HepG2 (cell line): Measurements from ENCODE around the gene CRISPLD2. TPM values are rescaled to one million over a fixed set of nuclear protein-coding genes. Genes with fewer than 3 reads are reported as not detected.

Experiments used
- ATAC-seq: fragments of 200-7000 bp; cut with Tn5 transposase; 3 replicates; pipeline ENCODE4 v1.9.1; 2020; ENCODE audit warnings: mild to moderate bottlenecking, moderate library complexity
- BruUV-seq: library from RNA; stranded (reverse); fragments of 400-500 nt; replicated peaks from 2 replicates; lab custom pipeline; 2021; lab: Mats Ljungman, UMichigan
- CTCF ChIA-PET: fragments of 300-600 bp; formaldehyde crosslinking; extraction: SDS; loops from one replicate; lab custom pipeline; 2021; ENCODE audit warnings: low total read pairs, inconsistent platforms, low intra/inter-chr PET ratio; lab: Yijun Ruan, JAX
- POLR2A ChIA-PET: fragments of 350-600 bp; sonication (Branson Sonifier 250); formaldehyde crosslinking; loops from one replicate; lab custom pipeline; 2020; ENCODE audit warnings: antibody characterized with exemption, inconsistent platforms; lab: Yijun Ruan, JAX
- DNase-seq: peaks from one replicate; pipeline ENCODE4 v3.0.0-alpha.2; 2015; ENCODE audit warnings: low spot score
- FAIRE-seq: peaks from 3 replicates; lab custom pipeline; 2011; peaks lifted over from hg19 to GRCh38; lab: Jason Lieb, UNC
- H2AFZ ChIP-seq: one replicate; pipeline ENCODE4 v1.6.1; 2011; ENCODE audit warnings: low read length, inconsistent platforms
- H3K27ac ChIP-seq: fragments of 300-600 bp; 3 replicates; pipeline ENCODE4 v1.8.0; 2011; ENCODE audit warnings: mixed run types, mild to moderate bottlenecking, mixed read lengths, low read length, inconsistent platforms; ENCODE audit not compliant: insufficient read depth; ENCODE audit errors: extremely low read length
- H3K27me3 ChIP-seq, 2 experiments: fragments of 200-600 bp in 1 of 2; 2 replicates in 1 of 2; 3 replicates in 1 of 2; pipeline versions ENCODE4 v1.6.0 to v1.8.0; 2011; ENCODE audit warnings: low read length in 2 of 2, mild to moderate bottlenecking in 2 of 2, moderate library complexity in 2 of 2, inconsistent platforms in 1 of 2; ENCODE audit not compliant: insufficient read depth in 2 of 2, control insufficient read depth in 1 of 2
- H3K36me3 ChIP-seq, 2 experiments: fragments of 200-600 bp in 1 of 2; replicated peaks in 1 of 2; 2 replicates in 1 of 2; 3 replicates in 1 of 2; pipeline versions ENCODE4 v1.5.1 to v1.8.0; 2011; ENCODE audit warnings: low read length in 2 of 2, inconsistent platforms in 1 of 2; ENCODE audit not compliant: insufficient read depth in 2 of 2, control insufficient read depth in 1 of 2
- H3K4me1 ChIP-seq: 2 replicates; pipeline ENCODE4 v1.5.1; 2012; ENCODE audit warnings: low read length, inconsistent platforms; ENCODE audit not compliant: insufficient read depth
- H3K4me2 ChIP-seq: 2 replicates; pipeline ENCODE4 v1.6.0; 2011; ENCODE audit warnings: low read depth, low read length, inconsistent platforms
- H3K4me3 ChIP-seq, 3 experiments: fragments of 200-600 bp in 1 of 3; sonication (generic), shearing (Covaris generic) in 1 of 3; replicated peaks in 1 of 3; 2 replicates each; pipeline ENCODE4 v1.5.1; 2011 to 2016; ENCODE audit warnings: low read length in 3 of 3, inconsistent platforms in 2 of 3, low read depth in 2 of 3, mild to moderate bottlenecking in 2 of 3, control low read depth in 1 of 3, mixed read lengths in 1 of 3; ENCODE audit not compliant: insufficient read depth in 1 of 3
- H3K79me2 ChIP-seq: one replicate; pipeline ENCODE4 v1.6.1; 2011; ENCODE audit warnings: low read length, inconsistent platforms; ENCODE audit not compliant: insufficient read depth
- H3K9ac ChIP-seq: 2 replicates; pipeline ENCODE4 v1.6.0; 2011; ENCODE audit warnings: mild to moderate bottlenecking, low read depth, low read length, inconsistent platforms; ENCODE audit not compliant: insufficient read depth
- H3K9me3 ChIP-seq: 2 replicates; pipeline ENCODE4 v1.5.1; 2012; ENCODE audit warnings: mild to moderate bottlenecking, low read length
- H4K20me1 ChIP-seq: 2 replicates; pipeline ENCODE4 v1.6.0; 2011; ENCODE audit warnings: inconsistent platforms, mild to moderate bottlenecking, low read length, moderate library complexity; ENCODE audit not compliant: insufficient read depth
- BORCS8-MEF2B ChIP-seq: sonication (generic); formaldehyde crosslinking; IDR thresholded peaks from 2 replicates; pipeline ENCODE4 v1.8.0; 2022; ENCODE audit warnings: mild to moderate bottlenecking, missing genetic modification reagents
- JUN ChIP-seq: sonication (generic); formaldehyde crosslinking; IDR thresholded peaks from 2 replicates; pipeline ENCODE4 v1.4.0; 2020; ENCODE audit warnings: mild to moderate bottlenecking, missing genetic modification reagents
- MEF2D ChIP-seq: sonication (generic); formaldehyde crosslinking; IDR thresholded peaks from 2 replicates; pipeline ENCODE4 v1.5.1; 2020; ENCODE audit warnings: mild to moderate bottlenecking, missing genetic modification reagents
- NFE2 ChIP-seq: sonication (generic); formaldehyde crosslinking; IDR thresholded peaks from 2 replicates; pipeline ENCODE4 v1.4.0; 2020; ENCODE audit warnings: missing genetic modification reagents
- NFKBIZ ChIP-seq: IDR thresholded peaks from 2 replicates; pipeline ENCODE4 v1.6.1; 2018; ENCODE audit warnings: missing genetic modification reagents, missing compliant biosample characterization
- SATB2 ChIP-seq: sonication (generic); formaldehyde crosslinking; IDR thresholded peaks from 2 replicates; pipeline ENCODE4 v1.5.0; 2020; ENCODE audit warnings: missing genetic modification reagents
- SIN3A ChIP-seq: IDR thresholded peaks from 2 replicates; pipeline ENCODE4 v1.6.1; 2011; ENCODE audit warnings: low read depth, mild to moderate bottlenecking, control low read depth, low read length, borderline replicate concordance
- SMC3 ChIP-seq: IDR thresholded peaks from 2 replicates; pipeline ENCODE4 v1.6.1; 2011; ENCODE audit warnings: low read length, improper control_type of control experiment
- SYNCRIP ChIP-seq: fragments of 200-400 bp; formaldehyde crosslinking; IDR thresholded peaks from 2 replicates; pipeline ENCODE4 v1.6.1; 2018; ENCODE audit warnings: mild to moderate bottlenecking, low read depth, low read length; ENCODE audit not compliant: insufficient read depth
- TSC22D2 ChIP-seq: sonication (generic); formaldehyde crosslinking; IDR thresholded peaks from 2 replicates; pipeline ENCODE4 v1.5.1; 2020; ENCODE audit warnings: missing genetic modification reagents, mild to moderate bottlenecking, borderline replicate concordance
- ZNF234 ChIP-seq: sonication (generic); formaldehyde crosslinking; conservative IDR thresholded peaks from 2 replicates; pipeline ENCODE4 v1.5.1; 2020; ENCODE audit warnings: mild to moderate bottlenecking, missing genetic modification reagents
- ZNF572 ChIP-seq: sonication (generic); formaldehyde crosslinking; IDR thresholded peaks from 2 replicates; pipeline ENCODE4 v1.5.1; 2020; ENCODE audit warnings: mild to moderate bottlenecking, missing genetic modification reagents
- WGBS: methylation state at CpG from one replicate; pipeline ENCODE4 v1.1.6; 2017; ENCODE audit warnings: low lambda C conversion rate; 5-methylcytosine and 5-hydroxymethylcytosine counted together
- in situ Hi-C: cut with HindIII; loops from 2 replicates; pipeline ENCODE4 v1.10.0; 2017; ENCODE audit warnings: low pct_unique_long_range_greater_than_20kb; ENCODE audit not compliant: extremely low pct_ligation_motif_present
- intact Hi-C: fragments of 100-400 bp; cut with micrococcal nuclease; formaldehyde crosslinking; loops from one replicate; pipeline ENCODE4 v1.10.0; 2022; ENCODE audit not compliant: unreplicated experiment
- polyA plus RNA-seq, 8 experiments: library from polyadenylated mRNA; depleted of rRNA in 3 of 8; stranded (reverse) in 7 of 8; unstranded in 1 of 8; fragments of >200 nt; fragmentation: Illumina TruSeq in 4 of 8; extraction: Trizol in 4 of 8; gene quantifications; 2 replicates each; pipeline versions ENCODE4 v1.2.1 to v1.2.3, GENCODE V29; 2011 to 2016; ENCODE audit warnings: low read depth in 4 of 8, missing spikeins in 1 of 8, mixed read lengths in 1 of 8; ENCODE audit not compliant: insufficient read depth in 1 of 8
- total RNA-seq, 5 experiments: library from RNA; depleted of rRNA; stranded (reverse); fragments of >200 nt; fragmentation: Illumina TruSeq; extraction: Trizol; gene quantifications; 2 replicates each; pipeline ENCODE4 v1.2.3, GENCODE V29; 2016; ENCODE audit warnings: low read depth in 1 of 5
- TF ChIP-seq, protein P1 (sequence below): sonication (generic); formaldehyde crosslinking; IDR thresholded peaks from 2 replicates; pipeline ENCODE4 v1.4.0; 2020; ENCODE audit warnings: missing genetic modification reagents
- TF ChIP-seq, protein P2 (sequence below): sonication (generic); formaldehyde crosslinking; IDR thresholded peaks from 2 replicates; pipeline ENCODE4 v1.5.1; 2020; ENCODE audit warnings: mild to moderate bottlenecking, missing genetic modification reagents, moderate library complexity
- TF ChIP-seq, protein P3 (sequence below): sonication (generic); formaldehyde crosslinking; conservative IDR thresholded peaks from 2 replicates; pipeline ENCODE4 v1.4.0; 2020; ENCODE audit warnings: mild to moderate bottlenecking, missing genetic modification reagents, moderate library complexity

The CRISPLD2 gene
- total and polyA plus RNA-seq, 2 of the 13 experiments (the other 11 are each of a cell fraction or from before 2014, with no cell fraction given) = 0.04 to 0.31 TPM

DNA sequence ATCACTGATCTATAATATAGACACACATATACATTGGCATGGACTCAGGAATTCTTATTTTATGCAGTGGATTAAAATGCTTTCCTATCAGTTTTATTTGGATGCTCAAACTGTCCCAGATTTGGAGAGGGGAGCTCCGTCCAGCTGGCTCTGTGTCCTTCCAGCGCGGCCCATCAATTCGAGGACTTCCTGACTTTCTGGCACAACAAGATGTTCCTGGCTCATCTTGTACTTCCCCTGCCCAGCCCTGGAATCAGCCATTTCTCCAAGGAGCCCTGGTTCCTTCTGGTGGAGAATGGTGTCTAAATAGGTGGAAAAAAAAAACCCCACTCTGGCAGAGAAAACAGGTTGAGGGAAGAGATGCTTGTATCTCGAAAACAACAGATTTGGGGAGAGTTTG lies 94.5 kb downstream of the CRISPLD2 start (continued):
- TF ChIP-seq, protein P1, sequence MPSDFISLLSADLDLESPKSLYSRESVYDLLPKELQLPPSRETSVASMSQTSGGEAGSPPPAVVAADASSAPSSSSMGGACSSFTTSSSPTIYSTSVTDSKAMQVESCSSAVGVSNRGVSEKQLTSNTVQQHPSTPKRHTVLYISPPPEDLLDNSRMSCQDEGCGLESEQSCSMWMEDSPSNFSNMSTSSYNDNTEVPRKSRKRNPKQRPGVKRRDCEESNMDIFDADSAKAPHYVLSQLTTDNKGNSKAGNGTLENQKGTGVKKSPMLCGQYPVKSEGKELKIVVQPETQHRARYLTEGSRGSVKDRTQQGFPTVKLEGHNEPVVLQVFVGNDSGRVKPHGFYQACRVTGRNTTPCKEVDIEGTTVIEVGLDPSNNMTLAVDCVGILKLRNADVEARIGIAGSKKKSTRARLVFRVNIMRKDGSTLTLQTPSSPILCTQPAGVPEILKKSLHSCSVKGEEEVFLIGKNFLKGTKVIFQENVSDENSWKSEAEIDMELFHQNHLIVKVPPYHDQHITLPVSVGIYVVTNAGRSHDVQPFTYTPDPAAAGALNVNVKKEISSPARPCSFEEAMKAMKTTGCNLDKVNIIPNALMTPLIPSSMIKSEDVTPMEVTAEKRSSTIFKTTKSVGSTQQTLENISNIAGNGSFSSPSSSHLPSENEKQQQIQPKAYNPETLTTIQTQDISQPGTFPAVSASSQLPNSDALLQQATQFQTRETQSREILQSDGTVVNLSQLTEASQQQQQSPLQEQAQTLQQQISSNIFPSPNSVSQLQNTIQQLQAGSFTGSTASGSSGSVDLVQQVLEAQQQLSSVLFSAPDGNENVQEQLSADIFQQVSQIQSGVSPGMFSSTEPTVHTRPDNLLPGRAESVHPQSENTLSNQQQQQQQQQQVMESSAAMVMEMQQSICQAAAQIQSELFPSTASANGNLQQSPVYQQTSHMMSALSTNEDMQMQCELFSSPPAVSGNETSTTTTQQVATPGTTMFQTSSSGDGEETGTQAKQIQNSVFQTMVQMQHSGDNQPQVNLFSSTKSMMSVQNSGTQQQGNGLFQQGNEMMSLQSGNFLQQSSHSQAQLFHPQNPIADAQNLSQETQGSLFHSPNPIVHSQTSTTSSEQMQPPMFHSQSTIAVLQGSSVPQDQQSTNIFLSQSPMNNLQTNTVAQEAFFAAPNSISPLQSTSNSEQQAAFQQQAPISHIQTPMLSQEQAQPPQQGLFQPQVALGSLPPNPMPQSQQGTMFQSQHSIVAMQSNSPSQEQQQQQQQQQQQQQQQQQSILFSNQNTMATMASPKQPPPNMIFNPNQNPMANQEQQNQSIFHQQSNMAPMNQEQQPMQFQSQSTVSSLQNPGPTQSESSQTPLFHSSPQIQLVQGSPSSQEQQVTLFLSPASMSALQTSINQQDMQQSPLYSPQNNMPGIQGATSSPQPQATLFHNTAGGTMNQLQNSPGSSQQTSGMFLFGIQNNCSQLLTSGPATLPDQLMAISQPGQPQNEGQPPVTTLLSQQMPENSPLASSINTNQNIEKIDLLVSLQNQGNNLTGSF = no peak
- TF ChIP-seq ZNF234 = no peak
- no peak for TF ChIP-seq SIN3A
- TF ChIP-seq, protein P2, sequence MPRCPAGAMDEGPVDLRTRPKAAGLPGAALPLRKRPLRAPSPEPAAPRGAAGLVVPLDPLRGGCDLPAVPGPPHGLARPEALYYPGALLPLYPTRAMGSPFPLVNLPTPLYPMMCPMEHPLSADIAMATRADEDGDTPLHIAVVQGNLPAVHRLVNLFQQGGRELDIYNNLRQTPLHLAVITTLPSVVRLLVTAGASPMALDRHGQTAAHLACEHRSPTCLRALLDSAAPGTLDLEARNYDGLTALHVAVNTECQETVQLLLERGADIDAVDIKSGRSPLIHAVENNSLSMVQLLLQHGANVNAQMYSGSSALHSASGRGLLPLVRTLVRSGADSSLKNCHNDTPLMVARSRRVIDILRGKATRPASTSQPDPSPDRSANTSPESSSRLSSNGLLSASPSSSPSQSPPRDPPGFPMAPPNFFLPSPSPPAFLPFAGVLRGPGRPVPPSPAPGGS = no peak
- no peak for TF ChIP-seq MEF2D (CRISPR knock-in tag)
- TF ChIP-seq, all 625 proteins: peak for 0

DNA sequence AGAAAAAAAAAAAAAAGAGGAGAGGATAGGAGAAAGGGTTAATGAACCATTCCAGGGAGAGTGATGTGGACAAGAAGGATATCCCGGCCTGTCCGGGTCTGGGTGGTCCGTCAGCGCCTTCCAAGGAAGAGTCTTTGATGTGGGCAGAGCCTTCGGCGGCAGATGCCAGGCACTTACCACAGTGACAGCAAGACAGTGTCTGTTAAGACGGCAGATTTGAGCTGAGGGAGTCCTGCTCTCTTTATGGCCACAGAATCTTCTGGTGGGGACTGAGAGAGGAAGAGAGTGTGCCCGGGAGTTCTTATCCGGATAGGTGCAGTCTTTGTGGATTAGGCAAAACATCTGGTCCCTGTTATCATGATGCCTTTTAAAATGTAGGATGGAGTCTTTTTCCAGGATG lies 96.4 kb downstream of the CRISPLD2 start:
- no peak overlapping the region for H3K4me3 ChIP-seq
- intact Hi-C loops = no loop called here
- ChIA-PET POLR2A (no interaction called here), CTCF (no interaction called here)
- no peak overlapping the region for H3K27ac ChIP-seq
- H3K36me3 ChIP-seq = no peaks in the 10 kb centered on the region
- ATAC-seq (no peak; the same call in 2 of the 3 replicates), DNase-seq (no peak), FAIRE-seq (no peak)
- H2AFZ ChIP-seq = no peak overlapping the region
- H3K27me3 ChIP-seq = peaks cover 10 to 73% of the 10 kb centered on the region in 2 experiments
- WGBS = 40% methylated on average over 9 of the region's 9 CpGs
- no peaks in the 10 kb centered on the region for H4K20me1 ChIP-seq
- in situ Hi-C loops = no loop called here
- peaks cover 9% of the 10 kb centered on the region for H3K4me1 ChIP-seq
- H3K4me2 ChIP-seq = no peak overlapping the region
- H3K9me3 ChIP-seq = no peaks in the 10 kb centered on the region
- BruUV-seq = no TSS peak
- H3K79me2 ChIP-seq = no peaks in the 10 kb centered on the region
- no peak overlapping the region for H3K9ac ChIP-seq
- TF ChIP-seq SIN3A (no peak), SMC3 (no peak), BORCS8-MEF2B (CRISPR knock-in tag) (no peak), NFE2 (no peak), JUN (no peak), SYNCRIP (no peak), ZNF572 (no peak), TSC22D2 (CRISPR knock-in tag) (no peak), NFKBIZ (CRISPR knock-in tag) (no peak), SATB2 (no peak)
- TF ChIP-seq, protein P3, sequence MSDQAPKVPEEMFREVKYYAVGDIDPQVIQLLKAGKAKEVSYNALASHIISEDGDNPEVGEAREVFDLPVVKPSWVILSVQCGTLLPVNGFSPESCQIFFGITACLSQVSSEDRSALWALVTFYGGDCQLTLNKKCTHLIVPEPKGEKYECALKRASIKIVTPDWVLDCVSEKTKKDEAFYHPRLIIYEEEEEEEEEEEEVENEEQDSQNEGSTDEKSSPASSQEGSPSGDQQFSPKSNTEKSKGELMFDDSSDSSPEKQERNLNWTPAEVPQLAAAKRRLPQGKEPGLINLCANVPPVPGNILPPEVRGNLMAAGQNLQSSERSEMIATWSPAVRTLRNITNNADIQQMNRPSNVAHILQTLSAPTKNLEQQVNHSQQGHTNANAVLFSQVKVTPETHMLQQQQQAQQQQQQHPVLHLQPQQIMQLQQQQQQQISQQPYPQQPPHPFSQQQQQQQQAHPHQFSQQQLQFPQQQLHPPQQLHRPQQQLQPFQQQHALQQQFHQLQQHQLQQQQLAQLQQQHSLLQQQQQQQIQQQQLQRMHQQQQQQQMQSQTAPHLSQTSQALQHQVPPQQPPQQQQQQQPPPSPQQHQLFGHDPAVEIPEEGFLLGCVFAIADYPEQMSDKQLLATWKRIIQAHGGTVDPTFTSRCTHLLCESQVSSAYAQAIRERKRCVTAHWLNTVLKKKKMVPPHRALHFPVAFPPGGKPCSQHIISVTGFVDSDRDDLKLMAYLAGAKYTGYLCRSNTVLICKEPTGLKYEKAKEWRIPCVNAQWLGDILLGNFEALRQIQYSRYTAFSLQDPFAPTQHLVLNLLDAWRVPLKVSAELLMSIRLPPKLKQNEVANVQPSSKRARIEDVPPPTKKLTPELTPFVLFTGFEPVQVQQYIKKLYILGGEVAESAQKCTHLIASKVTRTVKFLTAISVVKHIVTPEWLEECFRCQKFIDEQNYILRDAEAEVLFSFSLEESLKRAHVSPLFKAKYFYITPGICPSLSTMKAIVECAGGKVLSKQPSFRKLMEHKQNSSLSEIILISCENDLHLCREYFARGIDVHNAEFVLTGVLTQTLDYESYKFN = no peak
